ENCODE results near the gene NRXN3.

DNA sequence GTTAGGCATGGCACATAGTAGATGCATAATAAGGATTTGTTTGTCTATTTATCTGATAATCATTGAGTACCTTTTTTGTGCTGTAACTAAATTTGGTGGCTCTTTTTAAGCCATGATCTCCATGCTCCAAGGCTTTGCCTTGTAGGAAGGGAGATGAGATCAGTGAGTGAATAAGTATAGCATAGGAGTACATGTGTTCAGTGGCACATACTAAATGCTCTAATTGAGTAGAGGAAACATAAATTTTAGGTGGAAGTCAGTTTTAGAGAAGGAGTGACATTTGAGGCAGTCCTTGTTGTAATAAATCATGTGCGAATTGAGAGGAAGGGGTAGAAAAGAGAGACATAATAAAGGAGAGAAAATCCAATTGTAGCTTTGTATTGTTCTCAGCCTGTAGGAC, 482.6 kb downstream of the NRXN3 start:
- TF ChIP-seq, protein P1, sequence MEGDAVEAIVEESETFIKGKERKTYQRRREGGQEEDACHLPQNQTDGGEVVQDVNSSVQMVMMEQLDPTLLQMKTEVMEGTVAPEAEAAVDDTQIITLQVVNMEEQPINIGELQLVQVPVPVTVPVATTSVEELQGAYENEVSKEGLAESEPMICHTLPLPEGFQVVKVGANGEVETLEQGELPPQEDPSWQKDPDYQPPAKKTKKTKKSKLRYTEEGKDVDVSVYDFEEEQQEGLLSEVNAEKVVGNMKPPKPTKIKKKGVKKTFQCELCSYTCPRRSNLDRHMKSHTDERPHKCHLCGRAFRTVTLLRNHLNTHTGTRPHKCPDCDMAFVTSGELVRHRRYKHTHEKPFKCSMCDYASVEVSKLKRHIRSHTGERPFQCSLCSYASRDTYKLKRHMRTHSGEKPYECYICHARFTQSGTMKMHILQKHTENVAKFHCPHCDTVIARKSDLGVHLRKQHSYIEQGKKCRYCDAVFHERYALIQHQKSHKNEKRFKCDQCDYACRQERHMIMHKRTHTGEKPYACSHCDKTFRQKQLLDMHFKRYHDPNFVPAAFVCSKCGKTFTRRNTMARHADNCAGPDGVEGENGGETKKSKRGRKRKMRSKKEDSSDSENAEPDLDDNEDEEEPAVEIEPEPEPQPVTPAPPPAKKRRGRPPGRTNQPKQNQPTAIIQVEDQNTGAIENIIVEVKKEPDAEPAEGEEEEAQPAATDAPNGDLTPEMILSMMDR (conservative IDR thresholded peaks at IDR 0.05; ENCODE audit: low read length): no peak
- no peak for TF ChIP-seq EZH2phosphoT487 (IDR thresholded peaks at IDR 0.05; ENCODE audit: borderline replicate concordance, low read depth, low read length)
